GM20000 (cell line): ENCODE measurements around the gene GLRX5.

Experiments
- DNase-seq: peaks from one replicate; pipeline ENCODE4 v3.0.0; 2012; ENCODE audit warnings: low spot score
- TF ChIP-seq, protein P1 (sequence below): IDR thresholded peaks from 2 replicates; pipeline ENCODE4 v1.5.1; 2012; ENCODE audit warnings: mild to moderate bottlenecking, control low read depth; ENCODE audit errors: extremely low read depth, missing control alignments

The GLRX5 gene

DNA sequence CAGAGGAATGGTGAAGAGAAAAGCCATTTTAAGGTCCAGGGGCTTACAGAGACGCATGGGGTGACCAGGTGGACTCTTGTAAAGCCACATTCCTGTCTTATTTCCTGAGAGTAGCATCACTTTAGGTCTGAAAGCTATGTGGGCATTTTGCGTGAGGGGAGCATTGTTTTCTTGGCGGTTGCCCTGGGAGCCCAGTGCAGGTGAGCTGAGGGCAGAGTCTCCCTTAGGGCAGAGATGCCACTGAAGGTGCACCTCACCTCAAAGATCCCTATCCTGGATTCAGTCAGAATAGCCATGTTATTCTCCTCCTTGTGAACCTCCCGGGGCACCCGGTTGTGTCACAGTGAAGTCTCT is 12.4 kb downstream of the GLRX5 start:
- TF ChIP-seq, protein P1, sequence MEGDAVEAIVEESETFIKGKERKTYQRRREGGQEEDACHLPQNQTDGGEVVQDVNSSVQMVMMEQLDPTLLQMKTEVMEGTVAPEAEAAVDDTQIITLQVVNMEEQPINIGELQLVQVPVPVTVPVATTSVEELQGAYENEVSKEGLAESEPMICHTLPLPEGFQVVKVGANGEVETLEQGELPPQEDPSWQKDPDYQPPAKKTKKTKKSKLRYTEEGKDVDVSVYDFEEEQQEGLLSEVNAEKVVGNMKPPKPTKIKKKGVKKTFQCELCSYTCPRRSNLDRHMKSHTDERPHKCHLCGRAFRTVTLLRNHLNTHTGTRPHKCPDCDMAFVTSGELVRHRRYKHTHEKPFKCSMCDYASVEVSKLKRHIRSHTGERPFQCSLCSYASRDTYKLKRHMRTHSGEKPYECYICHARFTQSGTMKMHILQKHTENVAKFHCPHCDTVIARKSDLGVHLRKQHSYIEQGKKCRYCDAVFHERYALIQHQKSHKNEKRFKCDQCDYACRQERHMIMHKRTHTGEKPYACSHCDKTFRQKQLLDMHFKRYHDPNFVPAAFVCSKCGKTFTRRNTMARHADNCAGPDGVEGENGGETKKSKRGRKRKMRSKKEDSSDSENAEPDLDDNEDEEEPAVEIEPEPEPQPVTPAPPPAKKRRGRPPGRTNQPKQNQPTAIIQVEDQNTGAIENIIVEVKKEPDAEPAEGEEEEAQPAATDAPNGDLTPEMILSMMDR = no peak

DNA sequence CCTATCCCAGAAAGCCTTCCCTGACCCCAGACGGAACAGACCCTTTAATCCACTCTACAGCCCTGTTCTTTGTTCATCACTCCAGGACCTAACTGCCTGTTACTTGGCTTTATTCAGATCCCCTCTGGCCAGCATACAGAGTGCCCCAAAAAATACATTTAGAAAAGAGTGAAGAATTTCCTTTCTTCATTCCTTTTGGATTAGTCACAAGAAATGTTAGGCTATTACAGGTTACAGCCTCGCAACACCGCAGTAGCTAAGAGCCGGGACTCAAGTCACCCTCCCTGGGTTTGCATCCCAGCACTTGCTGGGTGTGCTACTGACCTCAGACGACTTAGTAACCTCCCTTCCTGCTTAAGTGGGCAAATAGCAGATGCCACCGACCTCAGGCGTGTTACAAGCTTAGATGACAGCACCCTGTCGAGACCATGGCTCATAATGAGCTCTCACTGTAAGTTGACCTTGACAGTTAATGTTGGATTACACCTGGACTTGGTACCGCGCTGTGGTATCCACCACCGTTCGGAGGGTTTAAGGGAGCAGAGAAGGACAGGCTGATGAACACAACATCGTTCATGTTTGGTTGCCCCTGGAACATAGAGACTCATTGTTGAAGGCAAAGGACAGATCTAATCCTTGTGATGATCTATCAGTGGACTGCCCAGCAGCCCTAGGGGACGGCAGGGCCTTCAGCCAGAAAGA is 12.9 kb downstream of the GLRX5 start:
- no peak for DNase-seq
- TF ChIP-seq, protein P1 = no peak

More for the DNA sequence above, 12.4 kb downstream of the GLRX5 start:
- no peak for DNase-seq

DNA sequence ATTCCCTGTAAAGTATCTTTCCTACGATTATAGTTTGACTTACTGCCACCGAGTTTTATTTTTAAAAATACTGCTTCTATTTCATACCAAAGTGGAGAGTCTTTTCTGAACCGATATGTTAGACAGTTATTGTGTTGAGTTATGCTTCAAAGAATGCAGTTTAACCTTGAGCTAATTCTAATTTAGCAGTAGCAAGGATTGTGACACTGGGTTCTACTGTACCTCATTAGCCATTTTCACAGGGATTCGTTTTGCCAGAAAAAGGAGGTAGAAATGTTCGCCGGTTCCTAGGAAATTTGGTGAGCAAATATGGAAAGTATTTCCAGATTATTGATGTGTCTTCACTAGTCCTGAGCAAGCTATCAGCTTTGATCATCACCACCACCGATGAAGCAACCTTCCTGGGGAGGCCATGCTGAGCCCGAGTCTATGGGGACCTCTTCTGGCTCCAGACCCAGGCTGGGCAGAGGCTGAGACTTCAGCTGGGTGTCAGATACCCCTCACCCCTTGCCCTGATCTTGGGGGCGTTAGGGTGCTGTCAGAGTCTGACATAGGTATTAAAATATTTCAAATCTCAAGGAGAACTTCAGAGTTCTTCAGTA is 13.6 kb downstream of the GLRX5 start:
- TF ChIP-seq, protein P1 = no peak
- no peak for DNase-seq

DNA sequence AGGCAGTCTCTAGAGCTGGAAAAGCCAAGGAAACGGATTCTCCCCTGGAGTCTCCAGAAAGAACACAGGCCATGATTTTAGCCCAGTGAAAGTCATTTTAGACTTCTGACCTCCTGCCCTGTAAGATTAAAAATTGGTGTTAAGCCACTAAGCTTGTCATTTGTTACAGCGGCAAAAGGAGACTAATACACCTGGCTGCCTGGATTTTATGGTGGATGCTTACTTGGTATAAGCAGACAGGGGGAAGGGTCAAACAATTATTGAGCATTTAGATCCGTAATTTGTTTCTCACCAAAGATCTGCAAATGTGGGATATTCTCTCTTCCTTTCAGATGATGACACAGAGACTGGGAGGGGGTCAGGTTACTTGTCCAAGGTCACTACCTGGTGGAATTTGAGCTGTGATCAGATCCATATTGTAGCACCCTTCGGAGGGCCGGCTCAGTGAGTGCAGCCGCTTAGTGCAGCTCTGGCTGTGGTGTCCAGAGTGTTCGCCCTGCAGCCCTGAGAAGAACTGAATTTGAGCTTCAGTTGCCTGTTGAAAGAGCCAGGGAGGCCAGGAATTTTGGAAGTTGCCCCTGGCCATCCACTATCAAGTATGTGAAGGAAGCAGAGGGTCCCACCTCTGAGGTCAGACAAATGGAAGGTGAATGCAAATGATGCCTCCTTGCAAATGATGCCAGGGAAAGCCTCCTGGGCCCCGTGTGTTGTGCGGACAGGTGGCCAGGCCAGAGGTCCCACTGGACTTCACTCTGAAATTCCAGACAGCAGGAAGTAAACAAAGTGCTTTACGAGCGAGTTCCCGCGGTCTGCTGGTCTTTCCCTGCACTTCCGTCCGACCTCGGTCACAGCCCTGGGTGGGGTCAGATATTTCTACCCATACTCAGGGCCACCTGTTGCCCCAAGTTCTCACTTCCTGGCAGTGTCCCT is 15.1 kb downstream of the GLRX5 start:
- no peak for DNase-seq
- TF ChIP-seq, protein P1 = no peak

DNA sequence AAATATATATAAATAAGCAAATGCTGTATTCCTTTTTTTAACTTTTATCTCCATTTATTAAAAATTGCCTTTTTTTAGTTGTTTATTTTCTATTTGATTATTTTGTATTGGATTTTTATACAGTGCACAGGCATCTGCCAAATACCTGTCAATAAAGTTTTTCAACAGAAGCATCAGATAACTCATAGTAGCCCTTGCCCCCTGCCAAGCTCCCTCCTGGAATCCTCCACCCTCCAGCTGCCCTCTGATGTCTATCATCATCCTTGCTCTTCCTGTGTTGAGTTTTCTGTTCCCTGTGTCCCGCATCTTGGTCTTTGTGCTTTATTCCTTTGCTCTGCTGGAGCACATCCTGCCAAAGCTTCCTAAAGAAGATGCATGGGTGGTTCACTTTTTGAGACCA is 16.6 kb downstream of the GLRX5 start:
- DNase-seq = no peak
- TF ChIP-seq, protein P1 = no peak

DNA sequence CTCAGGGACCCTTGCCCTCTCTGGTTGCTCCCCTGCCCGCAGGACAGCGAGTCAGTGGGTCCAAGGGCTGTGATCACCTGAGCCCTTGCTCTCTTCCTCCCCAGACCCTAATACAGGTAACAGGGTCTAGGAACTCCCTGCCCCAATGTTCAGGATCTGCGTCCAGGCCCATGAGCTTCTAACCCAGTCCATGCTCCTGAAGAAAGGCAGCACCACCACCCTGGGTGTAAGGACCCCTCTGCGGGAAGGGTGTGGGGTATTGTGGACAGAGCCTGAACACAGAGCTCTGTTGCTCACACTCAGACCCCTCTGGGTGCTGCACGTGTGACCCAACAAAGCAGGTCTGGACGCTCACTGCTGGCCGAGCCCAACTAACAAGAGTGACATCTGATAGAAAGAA is 18.3 kb downstream of the GLRX5 start:
- TF ChIP-seq, protein P1 = no peak
- DNase-seq = no peak

DNA sequence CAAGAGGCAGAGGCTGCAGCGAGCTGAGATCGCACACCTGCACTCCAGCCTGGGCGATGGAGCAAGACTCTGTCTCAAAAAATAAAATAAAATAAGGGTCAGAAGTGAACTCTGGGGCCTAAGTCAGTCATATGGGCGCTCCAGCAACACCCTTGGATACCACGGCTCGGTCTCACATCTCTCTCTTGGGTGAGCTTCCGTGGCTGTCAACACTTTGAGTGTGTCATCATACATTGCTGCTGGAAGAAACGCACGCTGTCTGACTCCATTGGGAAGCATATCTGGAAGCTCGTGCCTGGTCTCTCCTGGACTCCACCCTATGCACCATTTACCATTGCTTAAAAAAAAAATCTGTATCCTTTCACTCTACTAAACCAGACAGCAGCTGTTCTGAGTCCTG is 20.2 kb downstream of the GLRX5 start:
- DNase-seq = no peak
- TF ChIP-seq, protein P1 = no peak
